Type B pancreatic cell (in vitro differentiated cells): Measurements from ENCODE around the gene NPAS4. TPM values are rescaled to one million over a fixed set of nuclear protein-coding genes. Genes with fewer than 3 reads are reported as not detected.

Experiments
- DNase-seq: peaks from one replicate; pipeline ENCODE4 v3.0.0; 2021; ENCODE audit warnings: mixed read lengths; ENCODE audit not compliant: unreplicated experiment; ENCODE audit errors: extremely low spot score
- H3K27ac Mint-ChIP-seq: 2 replicates; pipeline ENCODE4 v1.8.0; 2021; ENCODE audit warnings: mild to moderate bottlenecking, mixed read lengths
- H3K27me3 Mint-ChIP-seq: 2 replicates; pipeline ENCODE4 v1.8.0; 2021; ENCODE audit warnings: mixed read lengths
- H3K36me3 Mint-ChIP-seq: 2 replicates; pipeline ENCODE4 v1.8.0; 2021; ENCODE audit warnings: mixed read lengths
- H3K4me1 Mint-ChIP-seq: one replicate; pipeline ENCODE4 v1.8.0; 2021; ENCODE audit warnings: mixed read lengths; ENCODE audit not compliant: unreplicated experiment
- H3K4me3 Mint-ChIP-seq: 2 replicates; pipeline ENCODE4 v1.8.0; 2021; ENCODE audit warnings: mild to moderate bottlenecking, mixed read lengths
- H3K9me3 Mint-ChIP-seq: 2 replicates; pipeline ENCODE4 v1.8.0; 2021; ENCODE audit warnings: mixed read lengths
- CTCF ChIP-seq: fragments of 200-600 bp; sonication (generic); conservative IDR thresholded peaks from 2 replicates; pipeline ENCODE4 v1.5.0; 2021; ENCODE audit warnings: antibody characterized with exemption, mild to moderate bottlenecking
- total RNA-seq: library from RNA; stranded (reverse); gene quantifications from 2 replicates; pipeline ENCODE4 v1.2.1, GENCODE V29; 2021; ENCODE audit warnings: low replicate concordance

NPAS4 gene
- total RNA-seq, 1 donor from 2014 or later = 0.77 TPM

GRCh38 chr11:66464916-66465315, 44.1 kb downstream of the NPAS4 start:
- Mint-ChIP-seq H3K9me3 (no peaks in the 10 kb centered on the region), H3K4me1 (peaks cover 11% of the 10 kb centered on the region), H3K36me3 (no peaks in the 10 kb centered on the region), H3K27me3 (peaks cover 4% of the 10 kb centered on the region), H3K27ac (no peak overlapping the region), H3K4me3 (peak overlapping the region; percentile 91)
- DNase-seq = no peak
- TF ChIP-seq CTCF = no peak

- Mint-ChIP-seq H3K4me3 (peak overlapping the region; percentile 91), H3K4me1 (peaks cover 15% of the 10 kb centered on the region), H3K36me3 (no peaks in the 10 kb centered on the region), H3K9me3 (no peaks in the 10 kb centered on the region), H3K27me3 (peaks cover 4% of the 10 kb centered on the region), H3K27ac (peak overlapping the region; percentile 63)
- no peak for DNase-seq
- TF ChIP-seq CTCF = no peak
These were observed 44.8 kb downstream of the NPAS4 start for GRCh38 chr11:66465373-66466224.

GRCh38 chr11:66466225-66467033, 45.6 kb downstream of the NPAS4 start, which contains the start of gene PELI3:
PELI3 (plus strand) TSS chr11:66466905; CDS start chr11:66468129, 1,224 bp downstream.
- peaks cover 15% of the 10 kb centered on the region for H3K4me1 Mint-ChIP-seq
- peak; percentile 94 for DNase-seq
- H3K9me3 Mint-ChIP-seq = no peaks in the 10 kb centered on the region
- no peaks in the 10 kb centered on the region for H3K36me3 Mint-ChIP-seq
- H3K27ac Mint-ChIP-seq = peak within 1 kb of the TSS; percentile 67
- peaks cover 3% of the 10 kb centered on the region for H3K27me3 Mint-ChIP-seq
- H3K4me3 Mint-ChIP-seq = peak within 1 kb of the TSS; percentile 93
- TF ChIP-seq CTCF = no peak

- DNase-seq = no peak
- peak; percentile 63 for TF ChIP-seq CTCF
- Mint-ChIP-seq H3K36me3 (no peaks in the 10 kb centered on the region), H3K4me3 (peak overlapping the region; percentile 93), H3K27me3 (no peaks in the 10 kb centered on the region), H3K4me1 (peaks cover 15% of the 10 kb centered on the region), H3K27ac (peak overlapping the region; percentile 67), H3K9me3 (no peaks in the 10 kb centered on the region)
These were observed 46.3 kb downstream of the NPAS4 start for GRCh38 chr11:66467034-66467659.

- H3K27me3 Mint-ChIP-seq = no peaks in the 10 kb centered on the region
- DNase-seq = no peak
- H3K9me3 Mint-ChIP-seq = no peaks in the 10 kb centered on the region
- peak overlapping the region; percentile 93 for H3K4me3 Mint-ChIP-seq
- H3K36me3 Mint-ChIP-seq = no peaks in the 10 kb centered on the region
- peak overlapping the region; percentile 67 for H3K27ac Mint-ChIP-seq
- peaks cover 15% of the 10 kb centered on the region for H3K4me1 Mint-ChIP-seq
- no peak for TF ChIP-seq CTCF
These were observed 46.9 kb downstream of the NPAS4 start for GRCh38 chr11:66467756-66468155.
